Endothelial cell of umbilical vein (primary cell): ENCODE results near the gene AAR2. TPM values are rescaled to one million over a fixed set of nuclear protein-coding genes. Genes with fewer than 3 reads are reported as not detected.

Experiments used
- BruUV-seq: library from RNA; stranded (reverse); fragments of 400-500 nt; replicated peaks from 2 replicates; lab custom pipeline; 2021; lab: Mats Ljungman, UMichigan
- CTCF ChIA-PET: fragments of 300-600, 350-600 bp; sonication (Branson Sonifier 250); formaldehyde crosslinking; loops from one replicate; lab custom pipeline; 2021; ENCODE audit warnings: antibody characterized with exemption, inconsistent platforms; lab: Charles Lee
- POLR2A ChIA-PET: fragments of 300-600, 350-600 bp; sonication (Branson Sonifier 250); formaldehyde crosslinking; loops from one replicate; lab custom pipeline; 2021; ENCODE audit warnings: antibody characterized with exemption, inconsistent platforms; lab: Charles Lee
- DNase-seq: peaks from one replicate; pipeline ENCODE4 v3.0.0-alpha.2; 2011; ENCODE audit warnings: low read depth, low spot score
- FAIRE-seq: peaks from 2 replicates; lab custom pipeline; 2011; peaks lifted over from hg19 to GRCh38; lab: Jason Lieb, UNC
- H2AFZ ChIP-seq: 2 replicates; pipeline ENCODE4 v1.6.0; 2012; ENCODE audit warnings: low read depth, low read length, control low read depth, inconsistent platforms
- H3K27ac ChIP-seq: 2 replicates; pipeline ENCODE4 v1.5.1; 2011; ENCODE audit warnings: low read depth, mild to moderate bottlenecking, control low read depth, low read length, moderate library complexity; ENCODE audit not compliant: insufficient read depth
- H3K27me3 ChIP-seq, 2 experiments: 2 replicates each; pipeline versions ENCODE4 v1.6.0 to v1.6.1; 2011; ENCODE audit warnings: low read length in 2 of 2, mixed read lengths in 1 of 2; ENCODE audit not compliant: control insufficient read depth in 2 of 2, insufficient read depth in 2 of 2
- H3K36me3 ChIP-seq, 2 experiments: 2 replicates in 1 of 2; 3 replicates in 1 of 2; pipeline ENCODE4 v1.5.1; 2011; ENCODE audit warnings: low read length in 2 of 2, mild to moderate bottlenecking in 1 of 2, moderate library complexity in 1 of 2; ENCODE audit not compliant: control insufficient read depth in 2 of 2, insufficient read depth in 2 of 2; ENCODE audit errors: extremely low read depth in 1 of 2
- H3K4me1 ChIP-seq: 3 replicates; pipeline ENCODE4 v1.5.1; 2011; ENCODE audit warnings: mild to moderate bottlenecking, low read length; ENCODE audit not compliant: control insufficient read depth, insufficient read depth; ENCODE audit errors: extremely low read depth
- H3K4me2 ChIP-seq: 2 replicates; pipeline ENCODE4 v1.6.1; 2011; ENCODE audit warnings: low read length, control low read depth, mixed read lengths; ENCODE audit not compliant: insufficient read depth
- H3K4me3 ChIP-seq, 3 experiments: fragments of 200-600 bp in 1 of 3; sonication (generic), shearing (Covaris generic) in 1 of 3; replicated peaks in 1 of 3; 2 replicates each; pipeline ENCODE4 v1.5.1; 2011 to 2016; ENCODE audit warnings: control low read depth in 3 of 3, low read length in 3 of 3, mild to moderate bottlenecking in 2 of 3, inconsistent platforms in 1 of 3, low read depth in 1 of 3, moderate library complexity in 1 of 3; ENCODE audit not compliant: insufficient read depth in 1 of 3
- H3K79me2 ChIP-seq: 2 replicates; pipeline ENCODE4 v1.6.0; 2012; ENCODE audit warnings: low read length, inconsistent platforms; ENCODE audit not compliant: control insufficient read depth, insufficient read depth
- H3K9ac ChIP-seq: replicated peaks from 2 replicates; pipeline ENCODE3; 2011; ENCODE audit warnings: low read length, control low read depth; ENCODE audit not compliant: insufficient read depth; ENCODE audit errors: extremely low read depth
- H3K9me1 ChIP-seq: replicated peaks from 3 replicates; pipeline ENCODE4 v1.6.0; 2011; ENCODE audit warnings: mild to moderate bottlenecking, low read length; ENCODE audit not compliant: control insufficient read depth, insufficient read depth; ENCODE audit errors: extremely low read depth
- H3K9me3 ChIP-seq: replicated peaks from 2 replicates; pipeline ENCODE4 v1.5.1; 2012; ENCODE audit warnings: low read length, inconsistent platforms; ENCODE audit not compliant: control insufficient read depth, insufficient read depth
- H4K20me1 ChIP-seq: replicated peaks from 2 replicates; pipeline ENCODE3; 2011; ENCODE audit warnings: mild to moderate bottlenecking, low read length; ENCODE audit not compliant: control insufficient read depth, insufficient read depth; ENCODE audit errors: extremely low read depth
- EZH2 ChIP-seq: IDR thresholded peaks from 2 replicates; pipeline ENCODE4 v1.6.1; 2012; ENCODE audit warnings: borderline replicate concordance, low read depth, mild to moderate bottlenecking, moderate library complexity, low read length, inconsistent platforms; ENCODE audit not compliant: severe bottlenecking
- FOS ChIP-seq: IDR thresholded peaks from 2 replicates; pipeline ENCODE4 v1.6.1; 2011; ENCODE audit warnings: mild to moderate bottlenecking, low read length, moderate library complexity, borderline replicate concordance; ENCODE audit not compliant: insufficient read depth
- GATA2 ChIP-seq: IDR thresholded peaks from 2 replicates; pipeline ENCODE4 v1.7.0; 2011; ENCODE audit warnings: low read depth, mild to moderate bottlenecking, moderate library complexity, mixed read lengths, low read length; ENCODE audit not compliant: insufficient read length, insufficient read depth
- JUN ChIP-seq: IDR thresholded peaks from 2 replicates; pipeline ENCODE4 v1.6.1; 2011; ENCODE audit warnings: borderline replicate concordance, low read depth; ENCODE audit not compliant: insufficient read length, insufficient read depth
- MYC ChIP-seq: IDR thresholded peaks from one replicate; pipeline ENCODE4 v1.6.1; 2011; ENCODE audit warnings: mild to moderate bottlenecking, low read depth, low read length
- POLR2A ChIP-seq: IDR thresholded peaks from 2 replicates; pipeline ENCODE4 v1.6.1; 2012; ENCODE audit warnings: low read depth, mild to moderate bottlenecking, control low read depth, low read length
- POLR2AphosphoS5 ChIP-seq: IDR thresholded peaks from 2 replicates; pipeline ENCODE4 v1.6.1; 2012; ENCODE audit warnings: low read depth, mild to moderate bottlenecking, control low read depth, low read length, moderate library complexity; ENCODE audit not compliant: insufficient read depth
- dilution Hi-C: fragments of 300-500 bp; cut with MboI; formaldehyde crosslinking; loops from one replicate; pipeline ENCODE4 v1.15.0; 2019; ENCODE audit warnings: low sequenced_read_pairs; ENCODE audit not compliant: extremely low pct_ligation_motif_present
- intact Hi-C: fragments of 100-400 bp; cut with micrococcal nuclease; formaldehyde crosslinking; loops from one replicate; pipeline ENCODE4 v1.10.0; 2022
- polyA plus RNA-seq, 4 experiments: library from polyadenylated mRNA; depleted of rRNA in 3 of 4; stranded (reverse) in 3 of 4; unstranded in 1 of 4; fragments of >200 nt; gene quantifications; 2 replicates each; pipeline versions ENCODE4 v1.2.1 to v1.2.3, GENCODE V29; 2011 to 2012; ENCODE audit warnings: missing spikeins in 1 of 4
- total RNA-seq: library from RNA; stranded (reverse); gene quantifications from 2 replicates; pipeline ENCODE4 v1.2.3, GENCODE V29; 2021
- TF ChIP-seq, protein P1 (sequence below), 2 donors: IDR thresholded peaks; 1 replicate in 1 of 2; 2 replicates in 1 of 2; pipeline ENCODE4 v1.5.1; 2011; ENCODE audit warnings: low read length in 2 of 2, mild to moderate bottlenecking in 2 of 2, moderate library complexity in 2 of 2, control low read depth in 1 of 2, inconsistent platforms in 1 of 2, low read depth in 1 of 2; ENCODE audit not compliant: insufficient read depth in 1 of 2; ENCODE audit errors: extremely low read depth in 1 of 2
- TF ChIP-seq, protein P2 (sequence below): IDR thresholded peaks from 2 replicates; pipeline ENCODE4 v1.6.1; 2011; ENCODE audit not compliant: insufficient read depth, insufficient read length

AAR2 gene
- total and polyA plus RNA-seq, 2 donors (not counting 3 experiments of a cell fraction or from before 2014, with no cell fraction given) = 21.9 to 29.4 TPM

DNA sequence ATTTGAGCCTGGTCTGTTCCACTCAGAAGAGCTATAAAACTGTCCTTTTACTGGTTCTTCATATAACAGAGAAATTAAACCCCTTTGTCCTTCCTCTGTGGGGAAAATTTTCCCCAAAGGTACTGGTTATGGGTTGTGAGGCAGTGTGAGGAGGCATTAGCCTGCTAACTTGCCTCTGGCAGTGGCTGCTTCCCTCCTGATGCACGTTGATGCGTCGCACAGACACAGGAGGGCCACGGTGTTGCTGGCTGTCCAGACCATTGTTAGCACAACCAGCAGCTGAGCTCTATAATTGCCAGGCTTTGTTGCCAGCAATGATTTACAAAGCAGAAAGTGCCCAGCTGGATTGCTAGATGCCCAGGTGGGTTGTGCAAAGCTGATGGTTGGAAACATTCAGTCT, 10.1 kb downstream of the AAR2 start:
- Histone ChIP-seq H3K27ac (no peak overlapping the region), H3K27me3 (no peaks in the 10 kb centered on the region), H2AFZ (no peak overlapping the region), H3K9me3 (no peaks in the 10 kb centered on the region), H3K79me2 (peaks cover 14% of the 10 kb centered on the region), H3K36me3 (peaks cover 24 to 27% of the 10 kb centered on the region in 2 experiments), H3K4me3 (no peak overlapping the region), H3K9ac (no peak overlapping the region), H3K9me1 (no peaks in the 10 kb centered on the region), H3K4me1 (no peaks in the 10 kb centered on the region), H4K20me1 (peaks cover 2% of the 10 kb centered on the region), H3K4me2 (no peak overlapping the region)
- dilution Hi-C loops (no loop called here), intact Hi-C loops (no loop called here)
- BruUV-seq = no TSS peak
- TF ChIP-seq, protein P1, sequence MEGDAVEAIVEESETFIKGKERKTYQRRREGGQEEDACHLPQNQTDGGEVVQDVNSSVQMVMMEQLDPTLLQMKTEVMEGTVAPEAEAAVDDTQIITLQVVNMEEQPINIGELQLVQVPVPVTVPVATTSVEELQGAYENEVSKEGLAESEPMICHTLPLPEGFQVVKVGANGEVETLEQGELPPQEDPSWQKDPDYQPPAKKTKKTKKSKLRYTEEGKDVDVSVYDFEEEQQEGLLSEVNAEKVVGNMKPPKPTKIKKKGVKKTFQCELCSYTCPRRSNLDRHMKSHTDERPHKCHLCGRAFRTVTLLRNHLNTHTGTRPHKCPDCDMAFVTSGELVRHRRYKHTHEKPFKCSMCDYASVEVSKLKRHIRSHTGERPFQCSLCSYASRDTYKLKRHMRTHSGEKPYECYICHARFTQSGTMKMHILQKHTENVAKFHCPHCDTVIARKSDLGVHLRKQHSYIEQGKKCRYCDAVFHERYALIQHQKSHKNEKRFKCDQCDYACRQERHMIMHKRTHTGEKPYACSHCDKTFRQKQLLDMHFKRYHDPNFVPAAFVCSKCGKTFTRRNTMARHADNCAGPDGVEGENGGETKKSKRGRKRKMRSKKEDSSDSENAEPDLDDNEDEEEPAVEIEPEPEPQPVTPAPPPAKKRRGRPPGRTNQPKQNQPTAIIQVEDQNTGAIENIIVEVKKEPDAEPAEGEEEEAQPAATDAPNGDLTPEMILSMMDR (IDR thresholded peaks at IDR 0.05; ENCODE audit: extremely low read depth in 1 of 2, insufficient read depth in 1 of 2, low read depth in 1 of 2, low read length in 2 of 2) = no peak
- TF ChIP-seq FOS (no peak), POLR2AphosphoS5 (no peak), GATA2 (no peak), EZH2 (no peak), JUN (no peak), MYC (no peak), POLR2A (no peak)
- TF ChIP-seq, protein P2, sequence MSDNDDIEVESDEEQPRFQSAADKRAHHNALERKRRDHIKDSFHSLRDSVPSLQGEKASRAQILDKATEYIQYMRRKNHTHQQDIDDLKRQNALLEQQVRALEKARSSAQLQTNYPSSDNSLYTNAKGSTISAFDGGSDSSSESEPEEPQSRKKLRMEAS = no peak
- POLR2A ChIA-PET = no interaction called here
- CTCF ChIA-PET = interaction anchor here (2.5 kb wide), 1 partner anchor 44 kb away, joined by 10 read pairs; no protein-coding TSS in a partner anchor
- DNase-seq = no peak
- no peak for FAIRE-seq
